Smooth muscle cell (in vitro differentiated cells): Measurements from ENCODE around the gene TRABD. TPM values are rescaled to one million over a fixed set of nuclear protein-coding genes. Genes with fewer than 3 reads are reported as not detected.

Experiments used
- DNase-seq: peaks from one replicate; lab custom pipeline; 2025; ENCODE audit not compliant: unreplicated experiment; lab: John Stamatoyannopoulos, UW
- H2AFZ ChIP-seq: fragments of 200-600 bp; sonication (generic); 2 replicates; pipeline ENCODE4 v1.6.0; 2016; ENCODE audit warnings: antibody characterized with exemption, low read depth, mild to moderate bottlenecking
- H3F3A ChIP-seq: fragments of 200-600 bp; sonication (generic); 2 replicates; pipeline ENCODE4 v1.6.0; 2017; ENCODE audit warnings: antibody characterized with exemption, low read depth
- H3K27ac ChIP-seq: fragments of 200-600 bp; sonication (generic); 2 replicates; pipeline ENCODE4 v1.5.1; 2016; ENCODE audit warnings: low read depth, mild to moderate bottlenecking
- H3K27me3 ChIP-seq: fragments of 200-600 bp; sonication (generic); 2 replicates; pipeline ENCODE4 v1.6.1; 2016; ENCODE audit warnings: low read depth, mild to moderate bottlenecking
- H3K36me3 ChIP-seq: fragments of 200-600 bp; sonication (generic); 2 replicates; pipeline ENCODE4 v1.5.1; 2016; ENCODE audit warnings: low read depth
- H3K4me1 ChIP-seq: fragments of 200-600 bp; sonication (generic); 2 replicates; pipeline ENCODE4 v1.5.1; 2016; ENCODE audit warnings: low read depth
- H3K4me2 ChIP-seq: fragments of 200-600 bp; sonication (generic); 2 replicates; pipeline ENCODE4 v1.6.0; 2016; ENCODE audit warnings: mild to moderate bottlenecking
- H3K4me3 ChIP-seq: fragments of 200-600 bp; sonication (generic); 2 replicates; pipeline ENCODE4 v1.5.1; 2016; ENCODE audit warnings: mild to moderate bottlenecking
- H3K79me2 ChIP-seq: fragments of 200-600 bp; sonication (generic); 2 replicates; pipeline ENCODE4 v1.6.0; 2016; ENCODE audit warnings: low read depth, mild to moderate bottlenecking
- H3K9ac ChIP-seq: fragments of 200-600 bp; sonication (generic); 2 replicates; pipeline ENCODE4 v1.6.0; 2016; ENCODE audit warnings: low read depth
- H3K9me3 ChIP-seq: fragments of 200-600 bp; sonication (generic); replicated peaks from 2 replicates; pipeline ENCODE4 v1.5.1; 2016; ENCODE audit warnings: low read depth
- H4K20me1 ChIP-seq: fragments of 200-600 bp; sonication (generic); 2 replicates; pipeline ENCODE4 v1.6.0; 2016; ENCODE audit warnings: low read depth
- WGBS: methylation state at CpG from one replicate; pipeline ENCODE4 v1.1.7; 2016; ENCODE audit warnings: low lambda C conversion rate; 5-methylcytosine and 5-hydroxymethylcytosine counted together
- polyA plus RNA-seq: library from polyadenylated mRNA; unstranded; fragments of >200 nt; fragmentation: Nextera tagmentation; extraction: Ambion mirVana; gene quantifications from 2 replicates; pipeline ENCODE4 v1.2.1, GENCODE V29; 2016
- total RNA-seq: library from RNA; depleted of rRNA; stranded (reverse); fragments of >200 nt; gene quantifications from 2 replicates; pipeline ENCODE4 v1.2.3, GENCODE V29; 2014
- TF ChIP-seq, protein P1 (sequence below): fragments of 200-600 bp; sonication (generic); IDR thresholded peaks from 2 replicates; pipeline ENCODE4 v1.5.1; 2017; ENCODE audit warnings: borderline replicate concordance, mild to moderate bottlenecking, antibody characterized with exemption; ENCODE audit not compliant: insufficient read depth, poor library complexity, severe bottlenecking

TRABD gene
- total and polyA plus RNA-seq, 2 experiments from 2014 or later: 17.8 to 58.5 TPM

DNA sequence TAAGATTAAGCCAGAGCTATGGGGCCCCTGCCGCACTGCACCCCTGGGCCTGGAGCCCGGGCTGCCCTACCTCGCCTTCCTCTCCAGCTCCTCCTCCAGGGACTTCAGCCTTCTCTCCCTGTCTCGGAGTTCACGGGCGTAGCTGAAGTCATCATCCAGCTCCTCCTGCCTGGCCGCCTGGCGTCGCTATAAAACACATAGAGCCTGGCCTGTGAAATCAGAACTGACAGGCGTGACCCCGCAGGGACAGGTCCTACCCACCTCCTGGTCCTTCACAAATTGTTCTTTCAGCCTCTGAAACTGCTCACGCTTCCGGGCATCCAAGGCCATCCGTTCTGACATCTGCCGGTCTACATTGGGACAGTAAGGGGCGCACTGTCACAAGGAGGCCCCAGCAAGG is 38.4 kb downstream of the TRABD start:
- Histone ChIP-seq H3F3A (no peaks in the 10 kb centered on the region), H3K9ac (no peak overlapping the region), H3K9me3 (no peaks in the 10 kb centered on the region), H3K27me3 (no peaks in the 10 kb centered on the region), H3K4me2 (no peak overlapping the region), H3K4me1 (no peaks in the 10 kb centered on the region), H3K36me3 (no peaks in the 10 kb centered on the region), H2AFZ (no peak overlapping the region), H3K4me3 (no peak overlapping the region), H3K27ac (no peak overlapping the region), H3K79me2 (no peaks in the 10 kb centered on the region), H4K20me1 (peaks cover 5% of the 10 kb centered on the region)
- TF ChIP-seq, protein P1, sequence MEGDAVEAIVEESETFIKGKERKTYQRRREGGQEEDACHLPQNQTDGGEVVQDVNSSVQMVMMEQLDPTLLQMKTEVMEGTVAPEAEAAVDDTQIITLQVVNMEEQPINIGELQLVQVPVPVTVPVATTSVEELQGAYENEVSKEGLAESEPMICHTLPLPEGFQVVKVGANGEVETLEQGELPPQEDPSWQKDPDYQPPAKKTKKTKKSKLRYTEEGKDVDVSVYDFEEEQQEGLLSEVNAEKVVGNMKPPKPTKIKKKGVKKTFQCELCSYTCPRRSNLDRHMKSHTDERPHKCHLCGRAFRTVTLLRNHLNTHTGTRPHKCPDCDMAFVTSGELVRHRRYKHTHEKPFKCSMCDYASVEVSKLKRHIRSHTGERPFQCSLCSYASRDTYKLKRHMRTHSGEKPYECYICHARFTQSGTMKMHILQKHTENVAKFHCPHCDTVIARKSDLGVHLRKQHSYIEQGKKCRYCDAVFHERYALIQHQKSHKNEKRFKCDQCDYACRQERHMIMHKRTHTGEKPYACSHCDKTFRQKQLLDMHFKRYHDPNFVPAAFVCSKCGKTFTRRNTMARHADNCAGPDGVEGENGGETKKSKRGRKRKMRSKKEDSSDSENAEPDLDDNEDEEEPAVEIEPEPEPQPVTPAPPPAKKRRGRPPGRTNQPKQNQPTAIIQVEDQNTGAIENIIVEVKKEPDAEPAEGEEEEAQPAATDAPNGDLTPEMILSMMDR: no peak
- no peak for DNase-seq
- WGBS: 96% methylated on average over 16 of the region's 16 CpGs

DNA sequence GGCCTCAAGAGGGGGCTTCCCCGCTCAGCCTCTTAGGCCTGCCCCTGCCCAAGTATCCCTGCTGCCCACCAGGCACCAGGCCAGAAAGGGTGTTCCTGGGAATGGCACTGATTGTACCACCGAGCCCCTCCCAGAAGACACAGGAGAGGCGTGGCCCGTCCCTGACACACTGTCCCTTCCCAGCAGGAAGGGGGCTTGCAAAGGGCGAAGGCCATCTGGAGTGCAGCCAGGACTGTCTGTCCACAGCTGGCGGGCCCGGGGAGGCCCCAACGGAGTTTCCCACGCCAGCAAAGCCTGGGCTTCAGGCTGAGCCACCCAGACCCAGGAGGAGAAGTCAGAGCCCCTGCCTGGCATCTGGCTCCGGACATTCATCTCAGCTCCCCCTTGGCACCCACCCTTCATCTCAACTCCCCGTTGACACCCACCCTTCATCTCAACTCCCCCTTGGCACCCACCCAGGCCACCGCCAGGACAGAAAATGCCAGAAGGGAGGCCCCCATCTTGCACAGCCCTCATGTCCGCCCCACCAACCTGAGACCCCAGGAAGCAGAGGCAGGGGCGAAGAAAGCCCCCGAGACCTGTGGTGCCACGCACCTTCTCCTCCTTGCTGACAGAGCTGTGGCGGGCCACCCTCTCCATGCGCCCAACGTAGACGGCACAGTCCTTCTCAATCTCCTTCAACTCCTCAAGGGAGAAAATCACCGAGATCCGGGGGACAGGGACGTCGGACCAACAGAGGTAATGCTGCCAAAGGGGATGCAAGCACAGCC is 39.7 kb downstream of the TRABD start:
- Histone ChIP-seq H3K79me2 (no peaks in the 10 kb centered on the region), H3K9me3 (no peaks in the 10 kb centered on the region)
- 96% methylated on average over 24 of the region's 24 CpGs for whole genome bisulfite sequencing

GRCh38 chr22:50226063-50226874 is 40.6 kb downstream of the TRABD start:
- Histone ChIP-seq H3K9ac (no peak overlapping the region), H3K27ac (no peak overlapping the region), H3F3A (no peaks in the 10 kb centered on the region), H3K79me2 (no peaks in the 10 kb centered on the region), H2AFZ (no peak overlapping the region), H4K20me1 (no peaks in the 10 kb centered on the region), H3K27me3 (no peaks in the 10 kb centered on the region), H3K9me3 (no peaks in the 10 kb centered on the region), H3K4me2 (no peak overlapping the region), H3K4me3 (no peak overlapping the region), H3K4me1 (no peaks in the 10 kb centered on the region), H3K36me3 (no peaks in the 10 kb centered on the region)
- TF ChIP-seq, protein P1: no peak
- DNase-seq: no peak
- WGBS: 96% methylated on average over 25 of the region's 31 CpGs

More for the DNA sequence above, 39.7 kb downstream of the TRABD start:
- H3K4me1 ChIP-seq: no peaks in the 10 kb centered on the region
- no peaks in the 10 kb centered on the region for H4K20me1 ChIP-seq
- no peak for DNase-seq
- H3K9ac ChIP-seq: no peak overlapping the region
- H2AFZ ChIP-seq: no peak overlapping the region
- TF ChIP-seq, protein P1: no peak
- H3K27me3 ChIP-seq: no peaks in the 10 kb centered on the region
- H3K27ac ChIP-seq: no peak overlapping the region
- H3K4me2 ChIP-seq: no peak overlapping the region
- no peaks in the 10 kb centered on the region for H3K36me3 ChIP-seq
- no peak overlapping the region for H3K4me3 ChIP-seq
- no peaks in the 10 kb centered on the region for H3F3A ChIP-seq
